Skeletal muscle satellite cell (primary cell): ENCODE data around the gene KDM4C.

Source experiments
- H3K27me3 ChIP-seq: 2 replicates; pipeline ENCODE4 v1.7.0; 2013; ENCODE audit warnings: low read length; ENCODE audit not compliant: control insufficient read depth, insufficient read depth
- H3K36me3 ChIP-seq: 2 replicates; pipeline ENCODE4 v1.7.0; 2013; ENCODE audit warnings: mild to moderate bottlenecking, control low read depth, low read length; ENCODE audit not compliant: insufficient read depth
- H3K4me1 ChIP-seq: 2 replicates; pipeline ENCODE4 v1.7.0; 2013; ENCODE audit warnings: low read length; ENCODE audit not compliant: control insufficient read depth, insufficient read depth
- H3K4me2 ChIP-seq: 2 replicates; pipeline ENCODE4 v1.7.0; 2013; ENCODE audit warnings: mild to moderate bottlenecking, low read length
- H3K4me3 ChIP-seq: 2 replicates; pipeline ENCODE4 v1.7.0; 2013; ENCODE audit warnings: low read length
- H3K9ac ChIP-seq: 2 replicates; pipeline ENCODE4 v1.7.0; 2013; ENCODE audit warnings: mild to moderate bottlenecking, low read depth, low read length, moderate library complexity
- H3K9me3 ChIP-seq: replicated peaks from 2 replicates; pipeline ENCODE4 v1.7.0; 2013; ENCODE audit warnings: mild to moderate bottlenecking, control low read depth, low read length

The KDM4C gene

DNA sequence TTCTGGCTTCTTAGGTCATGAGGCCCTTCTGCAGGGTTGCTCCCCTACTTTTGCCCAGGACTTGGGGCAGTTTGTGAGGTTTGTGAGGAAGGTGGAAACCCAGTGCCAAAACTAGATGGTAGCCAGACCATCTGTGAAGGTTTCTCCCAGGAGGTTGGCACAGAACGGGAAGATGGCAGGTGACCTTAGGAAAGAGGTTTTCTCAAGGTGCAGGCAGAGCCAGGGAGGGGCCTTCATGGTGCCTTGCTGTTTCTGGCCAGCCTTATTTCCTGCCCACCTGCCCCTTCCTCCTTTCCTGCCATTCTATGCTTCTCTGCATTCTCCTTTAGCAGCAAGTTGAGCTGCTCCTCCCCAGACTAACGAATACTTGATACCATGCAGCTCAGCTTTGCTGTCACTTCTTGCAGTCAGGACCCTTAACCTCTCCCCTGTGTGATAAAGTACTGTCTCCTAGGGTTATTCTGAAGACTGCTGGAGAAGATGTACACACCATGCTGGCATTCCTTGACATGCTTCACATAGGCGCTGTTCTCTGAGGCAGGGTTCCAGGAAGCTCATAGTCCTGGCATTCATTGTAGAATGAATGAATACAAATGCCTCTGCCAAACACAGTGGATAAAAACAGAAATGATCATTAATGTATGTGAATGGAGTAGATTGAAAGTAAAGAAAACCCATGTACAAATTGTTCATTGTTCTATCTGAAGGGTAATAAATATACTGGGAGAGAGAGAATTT lies 154.3 kb downstream of the KDM4C start:
- Histone ChIP-seq H3K4me3 (no peak overlapping the region), H3K4me1 (no peaks in the 10 kb centered on the region), H3K27me3 (no peaks in the 10 kb centered on the region), H3K9me3 (no peaks in the 10 kb centered on the region), H3K36me3 (no peaks in the 10 kb centered on the region), H3K4me2 (no peak overlapping the region), H3K9ac (no peak overlapping the region)

DNA sequence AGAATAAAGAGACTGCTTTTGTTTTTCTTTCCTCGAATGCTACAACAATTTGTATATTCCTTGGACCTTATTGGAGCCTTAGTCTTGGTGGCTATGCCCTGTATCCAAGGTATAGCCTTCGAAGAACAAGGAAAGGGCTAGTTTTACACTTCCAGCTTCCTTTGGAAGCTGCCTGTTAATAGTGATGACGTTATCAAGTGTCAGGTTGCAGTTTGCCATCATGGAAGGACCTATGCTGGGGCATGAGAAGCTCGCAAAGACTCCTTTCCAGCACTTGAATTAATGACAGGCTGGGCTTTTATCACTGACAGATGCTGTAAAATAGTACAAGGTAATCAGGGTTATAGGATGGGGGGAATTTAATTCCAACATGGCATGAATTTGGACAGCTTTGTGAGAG lies 157.9 kb downstream of the KDM4C start:
- no peak overlapping the region for H3K4me3 ChIP-seq
- H3K27me3 ChIP-seq, result no peaks in the 10 kb centered on the region
- H3K9ac ChIP-seq, result no peak overlapping the region
- H3K4me2 ChIP-seq, result no peak overlapping the region
- peaks cover 3% of the 10 kb centered on the region for H3K9me3 ChIP-seq
- H3K36me3 ChIP-seq, result no peaks in the 10 kb centered on the region
- H3K4me1 ChIP-seq, result no peaks in the 10 kb centered on the region

DNA sequence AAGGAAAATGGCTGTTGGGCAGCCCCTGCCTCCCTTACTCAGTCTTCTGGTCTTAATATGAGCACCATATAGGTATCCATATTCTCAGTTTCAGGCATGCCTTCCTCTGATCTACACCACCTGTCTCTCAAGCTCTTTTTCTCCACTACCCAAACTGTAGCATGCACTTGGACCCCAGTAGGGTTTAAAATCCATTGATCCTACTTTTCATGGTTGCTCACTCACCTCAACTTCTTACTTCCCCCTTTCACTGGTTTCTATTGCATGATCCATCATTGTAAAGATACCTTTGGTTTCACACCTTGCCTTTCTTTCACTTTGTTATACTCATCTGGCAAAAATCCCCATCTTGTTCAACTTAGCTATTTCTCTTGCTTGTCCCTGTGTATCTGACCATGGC lies 159.4 kb downstream of the KDM4C start:
- H3K4me2 ChIP-seq, result no peak overlapping the region
- H3K27me3 ChIP-seq, result no peaks in the 10 kb centered on the region
- peaks cover 3% of the 10 kb centered on the region for H3K9me3 ChIP-seq
- no peak overlapping the region for H3K4me3 ChIP-seq
- H3K4me1 ChIP-seq, result no peaks in the 10 kb centered on the region
- H3K9ac ChIP-seq, result no peak overlapping the region
- H3K36me3 ChIP-seq, result no peaks in the 10 kb centered on the region

DNA sequence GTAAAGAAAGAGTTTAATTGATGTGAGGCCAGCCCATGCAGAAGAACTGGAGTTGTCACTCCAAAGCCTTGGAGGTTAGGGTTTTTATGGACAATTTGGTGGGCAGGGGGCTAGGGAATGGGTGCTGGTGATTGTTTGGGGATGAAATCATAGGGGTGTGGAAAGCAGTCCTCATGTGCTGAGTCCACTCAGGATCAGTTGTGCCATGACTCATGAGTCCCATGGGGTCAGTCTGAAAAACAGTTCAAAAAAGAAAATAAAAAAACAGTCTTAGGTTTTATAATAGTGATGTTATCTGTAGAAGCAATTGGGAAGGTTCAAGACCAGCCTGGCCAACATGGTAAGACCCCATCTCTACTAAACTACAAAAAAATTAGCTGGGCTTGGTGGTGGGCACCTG lies 162.3 kb downstream of the KDM4C start:
- H3K9ac ChIP-seq, result no peak overlapping the region
- no peaks in the 10 kb centered on the region for H3K4me1 ChIP-seq
- peaks cover 3% of the 10 kb centered on the region for H3K9me3 ChIP-seq
- H3K36me3 ChIP-seq, result no peaks in the 10 kb centered on the region
- no peak overlapping the region for H3K4me2 ChIP-seq
- H3K4me3 ChIP-seq, result no peak overlapping the region
- no peaks in the 10 kb centered on the region for H3K27me3 ChIP-seq

DNA sequence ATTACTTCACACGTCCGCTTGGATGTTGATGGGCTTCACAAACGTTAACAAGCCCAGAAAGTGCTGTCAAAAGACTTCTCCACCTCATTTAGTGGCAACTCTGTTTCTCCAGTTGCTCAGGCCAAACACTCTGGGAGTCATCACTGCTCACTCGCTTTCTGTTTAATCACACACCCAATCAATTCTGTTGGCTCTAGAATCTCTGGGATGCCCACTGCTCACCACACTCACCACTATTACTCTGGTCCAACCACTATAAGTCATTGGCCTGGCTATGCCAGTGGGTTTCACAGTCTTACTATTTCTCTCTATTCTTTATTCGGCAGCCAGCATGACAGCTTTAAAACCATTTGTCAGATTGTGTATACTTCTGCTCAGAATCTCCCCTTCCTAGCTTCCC lies 163.5 kb downstream of the KDM4C start:
- H3K27me3 ChIP-seq, result no peaks in the 10 kb centered on the region
- H3K9ac ChIP-seq, result no peak overlapping the region
- no peaks in the 10 kb centered on the region for H3K4me1 ChIP-seq
- H3K4me2 ChIP-seq, result no peak overlapping the region
- peaks cover 3% of the 10 kb centered on the region for H3K9me3 ChIP-seq
- no peaks in the 10 kb centered on the region for H3K36me3 ChIP-seq
- no peak overlapping the region for H3K4me3 ChIP-seq

DNA sequence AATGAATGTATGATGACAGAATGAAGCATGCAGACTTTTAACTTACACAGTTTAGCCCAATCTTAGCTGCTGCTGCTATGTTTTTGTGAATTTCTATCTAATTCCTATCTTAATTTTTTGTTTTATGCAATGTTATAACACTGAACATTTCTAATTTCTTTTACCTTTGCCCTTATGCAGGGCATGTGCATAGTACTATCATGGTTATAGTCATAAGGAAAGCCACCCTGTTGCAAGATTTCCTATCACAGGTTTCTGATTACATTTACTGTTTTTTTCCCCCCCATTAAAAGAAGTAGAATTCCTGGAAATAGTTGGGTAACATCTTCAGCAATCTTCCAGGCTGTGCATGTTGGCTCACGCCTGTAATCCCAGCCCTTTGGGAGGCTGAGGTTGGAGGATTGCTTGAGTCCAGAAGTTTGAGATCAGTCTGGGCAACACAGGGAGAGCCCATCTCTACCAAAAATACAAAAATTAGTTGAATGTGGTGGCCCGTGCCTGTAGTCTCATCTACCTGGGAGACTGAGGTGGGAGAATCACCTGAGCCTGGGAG lies 164.4 kb downstream of the KDM4C start:
- no peak overlapping the region for H3K9ac ChIP-seq
- H3K4me3 ChIP-seq, result no peak overlapping the region
- H3K27me3 ChIP-seq, result no peaks in the 10 kb centered on the region
- H3K4me2 ChIP-seq, result no peak overlapping the region
- no peaks in the 10 kb centered on the region for H3K36me3 ChIP-seq
- no peaks in the 10 kb centered on the region for H3K4me1 ChIP-seq
- peaks cover 3% of the 10 kb centered on the region for H3K9me3 ChIP-seq

DNA sequence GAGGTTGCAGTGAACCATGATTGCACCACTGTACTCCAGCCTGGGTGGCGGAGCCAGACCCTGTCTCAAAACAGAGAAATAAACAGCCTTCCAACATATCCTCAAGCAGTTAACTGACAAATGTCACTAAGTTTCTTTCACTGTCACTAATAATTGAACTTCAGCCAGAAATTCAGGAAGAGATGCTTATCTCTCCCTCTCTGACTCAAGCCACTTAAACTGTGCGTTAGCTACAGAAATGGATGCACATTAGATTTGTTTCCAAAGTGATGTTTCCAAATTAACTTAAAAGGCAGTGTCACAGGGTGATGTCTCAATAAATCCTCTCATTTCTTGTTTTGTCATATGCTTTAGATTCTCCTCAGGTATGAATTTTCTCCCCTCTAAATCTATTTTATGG lies 164.9 kb downstream of the KDM4C start:
- H3K4me1 ChIP-seq, result no peaks in the 10 kb centered on the region
- H3K36me3 ChIP-seq, result no peaks in the 10 kb centered on the region
- H3K9ac ChIP-seq, result no peak overlapping the region
- H3K9me3 ChIP-seq, result peaks cover 3% of the 10 kb centered on the region
- H3K27me3 ChIP-seq, result no peaks in the 10 kb centered on the region
- H3K4me2 ChIP-seq, result no peak overlapping the region
- H3K4me3 ChIP-seq, result no peak overlapping the region

DNA sequence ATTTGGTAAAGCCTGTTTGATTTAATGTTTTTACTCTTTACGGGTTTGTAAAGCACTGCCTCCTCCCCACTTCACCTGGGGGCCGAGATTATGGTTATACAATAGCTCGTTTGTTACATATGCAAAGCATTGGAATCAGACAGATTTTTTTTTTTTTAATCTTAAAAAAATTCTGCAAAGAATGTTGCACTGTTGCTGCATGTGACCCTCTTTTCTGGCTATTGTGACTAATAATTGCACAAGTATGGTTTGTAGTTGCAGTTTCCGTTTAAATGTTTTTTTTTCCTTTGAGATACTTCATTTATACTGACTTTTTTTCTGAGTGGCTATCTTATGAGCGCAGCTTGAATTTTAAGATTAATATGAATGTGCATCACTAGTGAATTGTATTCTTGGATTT lies 165.3 kb downstream of the KDM4C start:
- no peaks in the 10 kb centered on the region for H3K4me1 ChIP-seq
- no peak overlapping the region for H3K4me2 ChIP-seq
- H3K9ac ChIP-seq, result no peak overlapping the region
- no peak overlapping the region for H3K4me3 ChIP-seq
- peaks cover 3% of the 10 kb centered on the region for H3K9me3 ChIP-seq
- no peaks in the 10 kb centered on the region for H3K27me3 ChIP-seq
- no peaks in the 10 kb centered on the region for H3K36me3 ChIP-seq

DNA sequence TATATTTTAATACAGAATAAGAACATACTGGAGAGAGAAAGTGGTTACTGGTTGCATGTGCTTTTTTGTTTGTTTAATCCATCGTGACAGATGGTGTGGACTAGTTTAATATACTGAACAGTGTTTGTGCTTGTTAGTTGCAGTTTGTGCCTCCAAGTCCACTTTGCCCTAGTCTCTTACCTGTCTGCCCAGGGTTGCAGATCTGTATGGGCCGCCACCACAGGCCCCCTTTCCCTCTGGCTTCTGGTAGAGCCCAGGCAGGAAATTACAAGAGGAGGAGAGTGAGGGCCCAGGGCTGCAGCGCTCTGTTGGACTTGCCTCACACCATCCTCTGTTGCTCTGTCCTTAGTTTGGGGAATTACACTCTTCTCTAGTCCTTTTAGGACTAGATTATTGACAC lies 166.4 kb downstream of the KDM4C start:
- H3K4me3 ChIP-seq, result no peak overlapping the region
- no peaks in the 10 kb centered on the region for H3K36me3 ChIP-seq
- H3K9ac ChIP-seq, result no peak overlapping the region
- H3K4me2 ChIP-seq, result no peak overlapping the region
- no peaks in the 10 kb centered on the region for H3K27me3 ChIP-seq
- peaks cover 3% of the 10 kb centered on the region for H3K9me3 ChIP-seq
- H3K4me1 ChIP-seq, result no peaks in the 10 kb centered on the region

DNA sequence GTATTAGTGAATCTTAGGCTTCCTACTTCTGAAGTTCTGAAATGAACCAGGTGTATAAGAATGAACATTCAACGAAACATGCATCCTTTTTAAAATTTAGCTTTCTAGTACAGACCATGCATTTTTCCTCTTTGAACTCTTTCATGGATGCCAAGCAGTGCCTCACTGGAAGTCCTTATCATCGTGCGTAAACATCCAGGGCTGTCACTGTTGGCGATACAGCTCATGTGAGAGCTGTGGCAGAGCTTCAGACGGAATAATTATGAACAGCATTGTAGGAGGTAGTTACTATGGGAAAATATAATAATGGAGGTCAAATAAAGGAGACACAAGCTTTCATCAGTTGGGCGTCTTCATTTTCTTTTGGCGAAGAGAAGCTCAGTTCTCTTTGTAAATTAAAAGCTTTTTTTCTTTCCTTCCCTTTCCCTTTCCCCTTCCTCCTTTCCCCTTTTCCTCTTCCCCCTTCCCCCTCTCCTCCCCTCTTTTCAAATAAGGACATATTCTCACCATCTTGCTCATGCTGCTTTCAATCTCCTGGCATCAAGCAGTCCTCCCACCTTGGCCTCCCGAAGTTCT lies 167.3 kb downstream of the KDM4C start:
- no peak overlapping the region for H3K4me3 ChIP-seq
- no peaks in the 10 kb centered on the region for H3K27me3 ChIP-seq
- H3K9ac ChIP-seq, result no peak overlapping the region
- no peaks in the 10 kb centered on the region for H3K4me1 ChIP-seq
- H3K4me2 ChIP-seq, result no peak overlapping the region
- no peaks in the 10 kb centered on the region for H3K9me3 ChIP-seq
- H3K36me3 ChIP-seq, result no peaks in the 10 kb centered on the region

DNA sequence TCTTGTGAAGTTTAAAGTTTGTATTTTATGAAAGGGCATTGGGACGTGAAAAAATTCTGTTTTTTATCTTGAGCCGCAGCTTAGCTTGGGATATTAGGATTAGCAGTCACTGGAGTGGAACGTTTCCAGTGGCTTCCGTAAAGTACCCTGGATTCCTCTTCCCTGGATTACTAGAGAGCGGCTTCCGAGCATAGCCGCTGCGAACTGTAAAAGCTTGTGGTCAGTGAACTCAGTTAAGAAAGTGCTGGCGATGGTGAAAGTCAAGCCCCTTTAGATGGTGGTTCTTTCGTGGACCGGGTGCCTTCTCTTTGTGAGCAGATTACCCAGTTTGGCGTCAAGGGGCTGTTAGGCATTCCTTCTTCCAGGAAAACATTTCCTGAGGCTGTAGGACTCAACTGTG lies 168.1 kb downstream of the KDM4C start:
- Histone ChIP-seq H3K4me1 (peaks cover 2% of the 10 kb centered on the region), H3K9me3 (no peaks in the 10 kb centered on the region), H3K9ac (no peak overlapping the region), H3K4me2 (no peak overlapping the region), H3K4me3 (no peak overlapping the region), H3K36me3 (no peaks in the 10 kb centered on the region), H3K27me3 (no peaks in the 10 kb centered on the region)

DNA sequence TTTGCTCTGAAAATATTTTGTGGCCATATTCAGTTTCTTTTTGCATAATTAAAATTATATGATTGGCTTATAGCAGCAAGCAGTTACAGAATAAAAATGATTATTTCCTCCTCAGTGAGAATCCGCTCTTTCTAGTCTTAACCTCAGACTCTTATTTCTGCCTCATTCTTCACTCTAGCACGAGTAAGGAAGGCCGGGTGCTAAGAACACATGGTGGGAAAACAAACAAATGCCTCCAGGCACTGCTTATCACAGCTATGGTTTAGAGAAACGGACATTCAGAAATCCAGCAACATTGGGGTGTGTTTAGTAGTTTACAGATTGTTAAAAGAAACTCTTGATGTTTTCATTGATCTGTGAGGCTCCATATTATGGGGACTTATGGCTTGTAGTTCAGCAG lies 168.7 kb downstream of the KDM4C start:
- Histone ChIP-seq H3K4me1 (peaks cover 8% of the 10 kb centered on the region), H3K9me3 (no peaks in the 10 kb centered on the region), H3K27me3 (no peaks in the 10 kb centered on the region), H3K9ac (no peak overlapping the region), H3K4me2 (no peak overlapping the region), H3K4me3 (no peak overlapping the region), H3K36me3 (no peaks in the 10 kb centered on the region)
